Heart right ventricle (tissue), 16 donors: ENCODE data around the gene ATG2B. TPM values are rescaled to one million over a fixed set of nuclear protein-coding genes. Genes with fewer than 3 reads are reported as not detected.
A peak's percentile ranks its signal among the peaks of the same experiment; 100 is the strongest.

Experiments used
- ATAC-seq, 8 donors: fragments of 200-7000 bp; cut with Tn5 transposase; one replicate each; pipeline ENCODE4 v1.9.1; 2020; ENCODE audit warnings: mild to moderate bottlenecking in 8 of 8, moderate library complexity in 8 of 8, moderate number of reproducible peaks in 1 of 8
- DNase-seq, 2 donors: peaks; one replicate each; pipeline ENCODE4 v3.0.0-alpha.2; 2020
- H3K27ac ChIP-seq, 10 donors: fragments of 200-600 bp; sonication (generic) in 2 of 10; one replicate each; pipeline versions ENCODE4 v1.5.0 to v1.8.0; 2020 to 2022; ENCODE audit warnings: mild to moderate bottlenecking in 3 of 10
- H3K27me3 ChIP-seq, 7 donors: fragments of 200-600 bp; one replicate each; pipeline ENCODE4 v1.8.0; 2021 to 2022; ENCODE audit warnings: mild to moderate bottlenecking in 2 of 7
- H3K36me3 ChIP-seq, 9 donors: fragments of 200-600 bp; sonication (generic) in 1 of 9; one replicate each; pipeline versions ENCODE4 v1.5.0 to v1.8.0; 2020 to 2022; ENCODE audit warnings: mild to moderate bottlenecking in 2 of 9
- H3K4me1 ChIP-seq, 9 donors: fragments of 200-600 bp; sonication (generic) in 1 of 9; one replicate each; pipeline versions ENCODE4 v1.5.0 to v1.8.0; 2020 to 2022; ENCODE audit warnings: mild to moderate bottlenecking in 4 of 9
- H3K4me3 ChIP-seq, 10 donors: fragments of 200-600 bp; sonication (generic) in 2 of 10; one replicate each; pipeline versions ENCODE4 v1.5.0 to v1.8.0; 2020 to 2022; ENCODE audit warnings: mild to moderate bottlenecking in 7 of 10, moderate library complexity in 2 of 10
- H3K9me3 ChIP-seq, 11 donors: fragments of 200-600 bp in 10 of 11; sonication (generic) in 2 of 11; one replicate each; pipeline versions ENCODE4 v1.5.0 to v1.8.0; 2013 to 2022; ENCODE audit warnings: mild to moderate bottlenecking in 2 of 11, control low read depth in 1 of 11, moderate library complexity in 1 of 11
- WGBS, 2 donors: extraction: QIAGEN DNeasy Blood & Tissue Kit; methylation state at CpG; one replicate each; pipeline ENCODE4 v1.1.7; 2013; ENCODE audit warnings: inconsistent platforms in 1 of 2; 5-methylcytosine and 5-hydroxymethylcytosine counted together
- intact Hi-C, 10 donors: fragments of 100-400 bp; cut with DNase I; formaldehyde crosslinking; loops; one replicate each; pipeline versions ENCODE4 v1.11.1 to v1.14.2; 2022
- polyA plus RNA-seq, 2 donors: library from polyadenylated mRNA; stranded (reverse); fragments of 200-250 nt; gene quantifications; one replicate each; pipeline ENCODE4 v1.2.3, GENCODE V29; 2013
- total RNA-seq, 10 donors: library from RNA; stranded (reverse); fragmentation: NEBNext Ultra II Directional in 3 of 10; extraction: Animal tissue kit (Norgen Biotek cat#: 25700) in 3 of 10; gene quantifications; one replicate each; pipeline versions ENCODE4 v1.2.1 to v1.2.4, GENCODE V29; 2021 to 2023
- TF ChIP-seq, protein P1 (sequence below), 9 donors: fragments of 200-600 bp; sonication (generic) in 2 of 9; IDR thresholded peaks; one replicate each; pipeline versions ENCODE4 v1.5.0 to v1.8.0; 2021 to 2022; ENCODE audit warnings: antibody characterized with exemption in 9 of 9, mild to moderate bottlenecking in 5 of 9, moderate library complexity in 1 of 9
- donor health status: Arrhythmogenic right ventricular cardiomyopathy.
- donor health status: ischemic (EF 13 %, LVEDD 7.1; RV severe dilation, severe dysfunction).
- donor health status: healthy with polysubstance abuse.
- donor health status: DM: no; HTN: yes; CAD: no.
- donor health status: DM: no; HTN: no; CAD: no.
- donor health status: ischemic (EF 25% LVEDD 6.9; RV normal size, moderate dysfunction).
- donor health status: ischemic (EF 25% LVEDD 5.7; RV mildly dilated, moderate dysfunction).
- donor health status: healthy.
- donor health status: DM: yes; HTN: yes; CAD: no.
- donor health status: Ischemic cardiomyopathy.
- donor health status: ischemic (EF 35%, LVEDD 5.7; RV mildly dilated, moderate dysfunction).
- donor health status: nonischemic (EF 11% LVEDD 7.7; RV severe dilation, severe dysfunction).
- donor health status: DM: yes; HTN: yes; CAD: no.
- donor health status: PGD.
- donor health status: ischemic (EF 29% LVEDD 5.4; RV normal size, mild dysfunction).
- donor health status: nonischemic (EF 23%, LVEDD 6.1; RV moderate dilation, normal function).

The ATG2B gene
- total and polyA plus RNA-seq, 12 donors: 2.4 to 20.2 (median 14.0) TPM

- Histone ChIP-seq H3K27ac (no peak overlapping the region), H3K27me3 (peaks cover 0 to 6% (median 0%) of the 10 kb centered on the region in 7 donors), H3K4me3 (no peak overlapping the region), H3K4me1 (no peaks in the 10 kb centered on the region), H3K36me3 (no peaks in the 10 kb centered on the region), H3K9me3 (peaks cover 0 to 22% (median 0%) of the 10 kb centered on the region in 11 donors)
- intact Hi-C loops: no loop called here
- WGBS, 2 donors: 92 to 98% methylated on average over 5 of the region's 5 CpGs
- ATAC-seq (no peak), DNase-seq (no peak)
- TF ChIP-seq, protein P1, sequence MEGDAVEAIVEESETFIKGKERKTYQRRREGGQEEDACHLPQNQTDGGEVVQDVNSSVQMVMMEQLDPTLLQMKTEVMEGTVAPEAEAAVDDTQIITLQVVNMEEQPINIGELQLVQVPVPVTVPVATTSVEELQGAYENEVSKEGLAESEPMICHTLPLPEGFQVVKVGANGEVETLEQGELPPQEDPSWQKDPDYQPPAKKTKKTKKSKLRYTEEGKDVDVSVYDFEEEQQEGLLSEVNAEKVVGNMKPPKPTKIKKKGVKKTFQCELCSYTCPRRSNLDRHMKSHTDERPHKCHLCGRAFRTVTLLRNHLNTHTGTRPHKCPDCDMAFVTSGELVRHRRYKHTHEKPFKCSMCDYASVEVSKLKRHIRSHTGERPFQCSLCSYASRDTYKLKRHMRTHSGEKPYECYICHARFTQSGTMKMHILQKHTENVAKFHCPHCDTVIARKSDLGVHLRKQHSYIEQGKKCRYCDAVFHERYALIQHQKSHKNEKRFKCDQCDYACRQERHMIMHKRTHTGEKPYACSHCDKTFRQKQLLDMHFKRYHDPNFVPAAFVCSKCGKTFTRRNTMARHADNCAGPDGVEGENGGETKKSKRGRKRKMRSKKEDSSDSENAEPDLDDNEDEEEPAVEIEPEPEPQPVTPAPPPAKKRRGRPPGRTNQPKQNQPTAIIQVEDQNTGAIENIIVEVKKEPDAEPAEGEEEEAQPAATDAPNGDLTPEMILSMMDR (IDR thresholded peaks at IDR 0.05): no peak
Observed at GRCh38 chr14:96267916-96268315, 95.2 kb downstream of the ATG2B start.

DNA sequence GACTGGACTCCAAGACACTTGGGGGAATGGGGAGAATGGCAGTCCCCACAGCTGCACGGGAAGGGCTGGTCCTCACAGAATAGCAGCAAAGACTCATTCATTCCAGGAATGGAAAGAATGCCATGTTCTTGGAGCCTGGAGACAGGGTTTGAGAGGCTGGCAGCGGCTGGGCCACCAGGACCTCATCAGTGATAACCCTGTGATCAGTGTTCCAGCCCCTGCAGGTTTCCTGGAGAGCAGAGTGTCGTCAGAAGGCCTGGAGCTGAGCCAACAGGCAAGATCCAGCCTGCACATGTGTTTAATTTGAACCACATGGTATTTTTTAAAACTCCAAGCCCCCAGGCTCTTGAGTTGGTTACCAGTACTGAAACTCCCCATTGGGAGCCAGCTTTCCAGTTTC is 95.8 kb downstream of the ATG2B start:
- intact Hi-C loops: no loop called here
- DNase-seq (no peak), ATAC-seq (peak in 1 of 8 donors; percentile 5)
- Histone ChIP-seq H3K4me1 (no peaks in the 10 kb centered on the region), H3K36me3 (no peaks in the 10 kb centered on the region), H3K9me3 (peaks cover 0 to 16% (median 0%) of the 10 kb centered on the region in 11 donors), H3K27ac (no peak overlapping the region), H3K27me3 (peaks cover 0 to 6% (median 0%) of the 10 kb centered on the region in 7 donors), H3K4me3 (no peak overlapping the region)
- WGBS, 2 donors: 7 to 16% methylated on average over 3 of the region's 3 CpGs
- TF ChIP-seq, protein P1 (IDR thresholded peaks at IDR 0.05): no peak

DNA sequence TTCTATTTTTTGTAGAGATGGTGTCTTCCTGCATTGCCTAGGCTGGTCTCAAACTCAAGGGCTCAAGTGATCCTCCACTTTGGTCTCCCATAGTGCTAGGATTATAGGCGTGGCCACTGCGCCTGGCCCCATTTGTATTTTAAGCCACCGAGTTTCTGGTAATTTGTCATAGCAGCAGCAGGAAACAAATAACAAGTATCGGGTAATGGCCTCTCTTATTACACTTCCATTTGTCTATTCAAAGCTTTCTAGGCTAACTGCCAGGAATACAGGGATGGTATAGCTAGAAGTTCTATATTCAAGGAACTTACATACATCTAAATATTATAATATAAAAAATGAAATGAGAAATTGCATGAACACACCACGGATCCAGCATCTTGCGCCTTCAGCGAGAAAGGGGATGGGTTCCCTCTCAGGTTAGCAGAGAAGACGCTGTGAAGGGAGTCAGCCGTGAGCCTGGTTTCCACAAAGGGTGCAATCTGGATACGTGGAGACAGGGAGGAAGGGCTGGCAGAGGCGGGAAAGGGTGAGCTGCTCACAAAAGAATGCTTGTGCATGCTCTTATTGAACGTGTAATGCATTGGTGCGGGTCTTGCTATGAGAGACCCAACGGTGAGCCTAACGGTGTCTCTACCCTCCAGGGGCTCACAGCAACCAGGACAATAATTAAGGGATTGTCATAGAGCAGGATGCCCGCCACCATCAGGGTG is 97.6 kb downstream of the ATG2B start:
- Histone ChIP-seq H3K4me1 (peaks cover 0 to 5% (median 0%) of the 10 kb centered on the region in 9 donors), H3K9me3 (peaks cover 0 to 1% (median 0%) of the 10 kb centered on the region in 11 donors), H3K4me3 (no peak overlapping the region), H3K27me3 (peaks cover 0 to 8% (median 0%) of the 10 kb centered on the region in 7 donors), H3K36me3 (no peaks in the 10 kb centered on the region), H3K27ac (no peak overlapping the region)
- no peak for DNase-seq
- ATAC-seq: no peak
- intact Hi-C loops: no loop called here
- 73 to 74% methylated on average over 16 of the region's 16 CpGs for WGBS, 2 donors
- TF ChIP-seq, protein P1 (IDR thresholded peaks at IDR 0.05): no peak

- no peak overlapping the region for H3K27ac ChIP-seq
- H3K27me3 ChIP-seq: peaks cover 0 to 8% (median 0%) of the 10 kb centered on the region in 7 donors
- no peaks in the 10 kb centered on the region for H3K36me3 ChIP-seq
- TF ChIP-seq, protein P1 (IDR thresholded peaks at IDR 0.05): peak in 2 of 9 donors; percentile 13 to 26
- 62 to 70% methylated on average over 3 of the region's 3 CpGs for WGBS, 2 donors
- DNase-seq (no peak), ATAC-seq (no peak)
- intact Hi-C loops: no loop called here
- H3K4me3 ChIP-seq: no peak overlapping the region
- H3K4me1 ChIP-seq: peaks cover 0 to 5% (median 0%) of the 10 kb centered on the region in 9 donors
- peaks cover 0 to 8% (median under 1%) of the 10 kb centered on the region in 11 donors for H3K9me3 ChIP-seq
Observed at GRCh38 chr14:96264853-96265252, 98.3 kb downstream of the ATG2B start.
